ENCODE results near the gene CACNA2D2.

Gene CACNA2D2

DNA sequence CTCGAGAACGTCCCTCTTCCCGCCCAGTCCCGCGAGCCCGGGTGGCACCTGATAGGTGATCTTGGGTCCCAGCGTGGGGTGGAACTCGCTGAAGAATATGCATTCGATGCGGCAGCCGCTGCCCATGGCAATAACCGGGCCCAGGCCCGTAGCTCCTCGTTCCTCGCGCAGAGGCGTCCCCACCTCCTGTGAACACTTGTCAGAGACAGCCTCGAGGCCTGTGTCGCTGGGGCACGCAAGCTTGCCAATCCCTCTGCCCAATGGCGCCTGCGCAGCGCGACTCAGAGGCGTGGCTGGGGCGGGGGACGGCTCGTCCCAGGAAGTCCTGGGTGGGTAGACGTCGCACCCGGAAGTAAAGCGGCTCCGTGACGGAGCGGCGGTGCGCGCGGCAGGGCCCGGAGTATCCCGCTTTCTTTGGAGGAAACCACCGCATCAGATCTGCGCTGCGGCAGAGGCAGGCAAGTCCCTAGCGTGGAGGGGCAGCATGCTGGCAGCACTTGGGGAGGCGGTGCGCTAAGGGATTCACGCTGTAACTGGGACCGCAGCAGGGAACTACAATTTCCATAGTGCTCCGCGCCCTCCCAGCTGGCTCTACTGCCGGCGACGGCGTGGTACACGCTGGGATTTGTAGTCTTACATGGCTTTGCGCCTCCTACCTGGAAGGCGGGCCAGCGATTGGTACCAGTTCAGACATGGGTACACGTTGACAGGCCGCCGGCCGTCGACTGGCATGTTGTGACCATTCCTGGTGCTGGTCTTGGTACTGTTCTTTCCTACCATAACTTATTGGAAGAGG lies 152.7 kb downstream of the CACNA2D2 start, which contains the start of the genes CYB561D2 and NPRL2 (continued):
- TF ChIP-seq, protein P1, sequence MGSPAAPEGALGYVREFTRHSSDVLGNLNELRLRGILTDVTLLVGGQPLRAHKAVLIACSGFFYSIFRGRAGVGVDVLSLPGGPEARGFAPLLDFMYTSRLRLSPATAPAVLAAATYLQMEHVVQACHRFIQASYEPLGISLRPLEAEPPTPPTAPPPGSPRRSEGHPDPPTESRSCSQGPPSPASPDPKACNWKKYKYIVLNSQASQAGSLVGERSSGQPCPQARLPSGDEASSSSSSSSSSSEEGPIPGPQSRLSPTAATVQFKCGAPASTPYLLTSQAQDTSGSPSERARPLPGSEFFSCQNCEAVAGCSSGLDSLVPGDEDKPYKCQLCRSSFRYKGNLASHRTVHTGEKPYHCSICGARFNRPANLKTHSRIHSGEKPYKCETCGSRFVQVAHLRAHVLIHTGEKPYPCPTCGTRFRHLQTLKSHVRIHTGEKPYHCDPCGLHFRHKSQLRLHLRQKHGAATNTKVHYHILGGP (tag by site-specific recombination; IDR thresholded peaks at IDR 0.05): no peak
- TF ChIP-seq, protein P2, sequence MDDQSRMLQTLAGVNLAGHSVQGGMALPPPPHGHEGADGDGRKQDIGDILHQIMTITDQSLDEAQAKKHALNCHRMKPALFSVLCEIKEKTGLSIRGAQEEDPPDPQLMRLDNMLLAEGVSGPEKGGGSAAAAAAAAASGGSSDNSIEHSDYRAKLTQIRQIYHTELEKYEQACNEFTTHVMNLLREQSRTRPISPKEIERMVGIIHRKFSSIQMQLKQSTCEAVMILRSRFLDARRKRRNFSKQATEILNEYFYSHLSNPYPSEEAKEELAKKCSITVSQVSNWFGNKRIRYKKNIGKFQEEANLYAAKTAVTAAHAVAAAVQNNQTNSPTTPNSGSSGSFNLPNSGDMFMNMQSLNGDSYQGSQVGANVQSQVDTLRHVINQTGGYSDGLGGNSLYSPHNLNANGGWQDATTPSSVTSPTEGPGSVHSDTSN (CRISPR knock-in tag; IDR thresholded peaks at IDR 0.05): 0 out of 2 replicates have a peak, but pooled peaks have one; percentile 55
- TF ChIP-seq ZNF544 (tag by site-specific recombination; IDR thresholded peaks at IDR 0.05) (no peak), ZNF433 (tag by site-specific recombination; IDR thresholded peaks at IDR 0.05; ENCODE audit: low read depth) (no peak), ZNF555 (tag by site-specific recombination; conservative IDR thresholded peaks at IDR 0.05) (no peak), ZNF664 (tag by site-specific recombination; IDR thresholded peaks at IDR 0.05) (no peak), KLF10 (tag by site-specific recombination; IDR thresholded peaks at IDR 0.05) (peak; percentile 77), ZFP69B (tag by site-specific recombination; IDR thresholded peaks at IDR 0.05) (0 out of 2 replicates have a peak, but pooled peaks have one; percentile 22), ZNF169 (tag by site-specific recombination; IDR thresholded peaks at IDR 0.05) (no peak), MZF1 (tag by site-specific recombination; IDR thresholded peaks at IDR 0.05; ENCODE audit: borderline replicate concordance) (no peak), KLF7 (tag by site-specific recombination; IDR thresholded peaks at IDR 0.05; ENCODE audit: borderline replicate concordance) (no peak), GLI4 (tag by site-specific recombination; IDR thresholded peaks at IDR 0.05) (no peak), ZNF223 (tag by site-specific recombination; IDR thresholded peaks at IDR 0.05) (no peak), ZSCAN30 (tag by site-specific recombination; IDR thresholded peaks at IDR 0.05) (0 out of 2 replicates have a peak, but pooled peaks have one; percentile 33), ZNF600 (tag by site-specific recombination; IDR thresholded peaks at IDR 0.05) (peak; percentile 79), ZNF37A (tag by site-specific recombination; IDR thresholded peaks at IDR 0.05) (no peak), SCRT1 (tag by site-specific recombination; IDR thresholded peaks at IDR 0.05; ENCODE audit: borderline replicate concordance) (no peak), FEZF1 (tag by site-specific recombination; IDR thresholded peaks at IDR 0.05) (no peak), ZEB2 (tag by site-specific recombination; IDR thresholded peaks at IDR 0.05) (peak; percentile 60; the same call in 1 of the 2 replicates)
- TF ChIP-seq, protein P3, sequence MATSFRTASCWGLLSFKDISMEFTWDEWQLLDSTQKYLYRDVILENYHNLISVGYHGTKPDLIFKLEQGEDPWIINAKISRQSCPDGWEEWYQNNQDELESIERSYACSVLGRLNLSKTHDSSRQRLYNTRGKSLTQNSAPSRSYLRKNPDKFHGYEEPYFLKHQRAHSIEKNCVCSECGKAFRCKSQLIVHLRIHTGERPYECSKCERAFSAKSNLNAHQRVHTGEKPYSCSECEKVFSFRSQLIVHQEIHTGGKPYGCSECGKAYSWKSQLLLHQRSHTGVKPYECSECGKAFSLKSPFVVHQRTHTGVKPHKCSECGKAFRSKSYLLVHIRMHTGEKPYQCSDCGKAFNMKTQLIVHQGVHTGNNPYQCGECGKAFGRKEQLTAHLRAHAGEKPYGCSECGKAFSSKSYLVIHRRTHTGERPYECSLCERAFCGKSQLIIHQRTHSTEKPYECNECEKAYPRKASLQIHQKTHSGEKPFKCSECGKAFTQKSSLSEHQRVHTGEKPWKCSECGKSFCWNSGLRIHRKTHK (tag by site-specific recombination; IDR thresholded peaks at IDR 0.05): no peak
- TF ChIP-seq, protein P4, sequence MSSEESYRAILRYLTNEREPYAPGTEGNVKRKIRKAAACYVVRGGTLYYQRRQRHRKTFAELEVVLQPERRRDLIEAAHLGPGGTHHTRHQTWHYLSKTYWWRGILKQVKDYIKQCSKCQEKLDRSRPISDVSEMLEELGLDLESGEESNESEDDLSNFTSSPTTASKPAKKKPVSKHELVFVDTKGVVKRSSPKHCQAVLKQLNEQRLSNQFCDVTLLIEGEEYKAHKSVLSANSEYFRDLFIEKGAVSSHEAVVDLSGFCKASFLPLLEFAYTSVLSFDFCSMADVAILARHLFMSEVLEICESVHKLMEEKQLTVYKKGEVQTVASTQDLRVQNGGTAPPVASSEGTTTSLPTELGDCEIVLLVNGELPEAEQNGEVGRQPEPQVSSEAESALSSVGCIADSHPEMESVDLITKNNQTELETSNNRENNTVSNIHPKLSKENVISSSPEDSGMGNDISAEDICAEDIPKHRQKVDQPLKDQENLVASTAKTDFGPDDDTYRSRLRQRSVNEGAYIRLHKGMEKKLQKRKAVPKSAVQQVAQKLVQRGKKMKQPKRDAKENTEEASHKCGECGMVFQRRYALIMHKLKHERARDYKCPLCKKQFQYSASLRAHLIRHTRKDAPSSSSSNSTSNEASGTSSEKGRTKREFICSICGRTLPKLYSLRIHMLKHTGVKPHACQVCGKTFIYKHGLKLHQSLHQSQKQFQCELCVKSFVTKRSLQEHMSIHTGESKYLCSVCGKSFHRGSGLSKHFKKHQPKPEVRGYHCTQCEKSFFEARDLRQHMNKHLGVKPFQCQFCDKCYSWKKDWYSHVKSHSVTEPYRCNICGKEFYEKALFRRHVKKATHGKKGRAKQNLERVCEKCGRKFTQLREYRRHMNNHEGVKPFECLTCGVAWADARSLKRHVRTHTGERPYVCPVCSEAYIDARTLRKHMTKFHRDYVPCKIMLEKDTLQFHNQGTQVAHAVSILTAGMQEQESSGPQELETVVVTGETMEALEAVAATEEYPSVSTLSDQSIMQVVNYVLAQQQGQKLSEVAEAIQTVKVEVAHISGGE (tag by site-specific recombination; conservative IDR thresholded peaks at IDR 0.05; ENCODE audit: low read depth): peak; percentile 96
- TF ChIP-seq, protein P5, sequence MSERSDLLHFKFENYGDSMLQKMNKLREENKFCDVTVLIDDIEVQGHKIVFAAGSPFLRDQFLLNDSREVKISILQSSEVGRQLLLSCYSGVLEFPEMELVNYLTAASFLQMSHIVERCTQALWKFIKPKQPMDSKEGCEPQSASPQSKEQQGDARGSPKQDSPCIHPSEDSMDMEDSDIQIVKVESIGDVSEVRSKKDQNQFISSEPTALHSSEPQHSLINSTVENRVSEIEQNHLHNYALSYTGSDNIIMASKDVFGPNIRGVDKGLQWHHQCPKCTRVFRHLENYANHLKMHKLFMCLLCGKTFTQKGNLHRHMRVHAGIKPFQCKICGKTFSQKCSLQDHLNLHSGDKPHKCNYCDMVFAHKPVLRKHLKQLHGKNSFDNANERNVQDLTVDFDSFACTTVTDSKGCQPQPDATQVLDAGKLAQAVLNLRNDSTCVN (tag by site-specific recombination; optimal IDR thresholded peaks at IDR 0.05): peak; percentile 79
- TF ChIP-seq, protein P6, sequence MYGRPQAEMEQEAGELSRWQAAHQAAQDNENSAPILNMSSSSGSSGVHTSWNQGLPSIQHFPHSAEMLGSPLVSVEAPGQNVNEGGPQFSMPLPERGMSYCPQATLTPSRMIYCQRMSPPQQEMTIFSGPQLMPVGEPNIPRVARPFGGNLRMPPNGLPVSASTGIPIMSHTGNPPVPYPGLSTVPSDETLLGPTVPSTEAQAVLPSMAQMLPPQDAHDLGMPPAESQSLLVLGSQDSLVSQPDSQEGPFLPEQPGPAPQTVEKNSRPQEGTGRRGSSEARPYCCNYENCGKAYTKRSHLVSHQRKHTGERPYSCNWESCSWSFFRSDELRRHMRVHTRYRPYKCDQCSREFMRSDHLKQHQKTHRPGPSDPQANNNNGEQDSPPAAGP (tag by site-specific recombination; IDR thresholded peaks at IDR 0.05): no peak
- TF ChIP-seq, protein P7, sequence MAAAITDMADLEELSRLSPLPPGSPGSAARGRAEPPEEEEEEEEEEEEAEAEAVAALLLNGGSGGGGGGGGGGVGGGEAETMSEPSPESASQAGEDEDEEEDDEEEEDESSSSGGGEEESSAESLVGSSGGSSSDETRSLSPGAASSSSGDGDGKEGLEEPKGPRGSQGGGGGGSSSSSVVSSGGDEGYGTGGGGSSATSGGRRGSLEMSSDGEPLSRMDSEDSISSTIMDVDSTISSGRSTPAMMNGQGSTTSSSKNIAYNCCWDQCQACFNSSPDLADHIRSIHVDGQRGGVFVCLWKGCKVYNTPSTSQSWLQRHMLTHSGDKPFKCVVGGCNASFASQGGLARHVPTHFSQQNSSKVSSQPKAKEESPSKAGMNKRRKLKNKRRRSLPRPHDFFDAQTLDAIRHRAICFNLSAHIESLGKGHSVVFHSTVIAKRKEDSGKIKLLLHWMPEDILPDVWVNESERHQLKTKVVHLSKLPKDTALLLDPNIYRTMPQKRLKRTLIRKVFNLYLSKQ (tag by site-specific recombination; IDR thresholded peaks at IDR 0.05; ENCODE audit: borderline replicate concordance): no peak
- TF ChIP-seq, protein P8, sequence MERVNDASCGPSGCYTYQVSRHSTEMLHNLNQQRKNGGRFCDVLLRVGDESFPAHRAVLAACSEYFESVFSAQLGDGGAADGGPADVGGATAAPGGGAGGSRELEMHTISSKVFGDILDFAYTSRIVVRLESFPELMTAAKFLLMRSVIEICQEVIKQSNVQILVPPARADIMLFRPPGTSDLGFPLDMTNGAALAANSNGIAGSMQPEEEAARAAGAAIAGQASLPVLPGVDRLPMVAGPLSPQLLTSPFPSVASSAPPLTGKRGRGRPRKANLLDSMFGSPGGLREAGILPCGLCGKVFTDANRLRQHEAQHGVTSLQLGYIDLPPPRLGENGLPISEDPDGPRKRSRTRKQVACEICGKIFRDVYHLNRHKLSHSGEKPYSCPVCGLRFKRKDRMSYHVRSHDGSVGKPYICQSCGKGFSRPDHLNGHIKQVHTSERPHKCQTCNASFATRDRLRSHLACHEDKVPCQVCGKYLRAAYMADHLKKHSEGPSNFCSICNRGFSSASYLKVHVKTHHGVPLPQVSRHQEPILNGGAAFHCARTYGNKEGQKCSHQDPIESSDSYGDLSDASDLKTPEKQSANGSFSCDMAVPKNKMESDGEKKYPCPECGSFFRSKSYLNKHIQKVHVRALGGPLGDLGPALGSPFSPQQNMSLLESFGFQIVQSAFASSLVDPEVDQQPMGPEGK (tag by site-specific recombination; IDR thresholded peaks at IDR 0.05): peak; percentile 43; the same call in 1 of the 2 replicates

Data from HEK293 (cell line).